Adrenal gland (tissue), 5 donors: ENCODE data around the gene TDRD12.

Experiments used
- CTCF ChIP-seq, 6 experiments: fragments of 450-650 bp in 4 of 6; fragments of 200-600 bp in 2 of 6; sonication (generic) in 1 of 6; IDR thresholded peaks; 1 replicate in 5 of 6; 2 replicates in 1 of 6; pipeline versions ENCODE4 v1.5.1 to v1.8.0; 2016 to 2021; ENCODE audit warnings: antibody characterized with exemption in 6 of 6, mild to moderate bottlenecking in 2 of 6, moderate library complexity in 1 of 6
- POLR2A ChIP-seq, 2 donors: fragments of 450-650 bp; IDR thresholded peaks; one replicate each; pipeline ENCODE4 v1.6.1; 2017; ENCODE audit warnings: antibody characterized with exemption in 2 of 2, mild to moderate bottlenecking in 2 of 2, moderate library complexity in 1 of 2
- donor health status: DM: no; HTN: no; CAD: no.

DNA sequence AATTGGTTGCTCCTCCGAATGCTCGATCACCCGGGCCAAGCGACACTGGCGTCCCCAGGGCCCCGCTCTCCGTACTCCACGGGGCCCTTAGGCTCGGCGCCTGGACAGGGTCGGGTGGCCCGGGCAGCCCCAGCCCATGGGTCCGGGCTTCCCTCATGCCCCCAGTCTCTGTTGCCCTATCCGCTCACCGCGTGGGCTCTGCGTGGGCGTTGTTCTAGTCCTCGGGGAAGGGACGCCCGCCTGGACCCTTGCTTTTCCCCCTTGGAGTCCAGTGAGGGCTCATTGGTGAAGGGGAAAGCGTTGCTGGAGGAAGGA is 1.3 kb downstream of the TDRD12 start:
- no peak for TF ChIP-seq CTCF (IDR thresholded peaks at IDR 0.05)
- TF ChIP-seq POLR2A (IDR thresholded peaks at IDR 0.05) = no peak
